HG03103 (cell line): ENCODE data around the gene CEP89.
"Not testable (repeated sequence)": the region's sequence is repeated elsewhere in the genome, so short reads cannot be mapped to it uniquely, and the experiment has no call there.

Source experiments
- ATAC-seq: cut with Tn5 transposase; IDR thresholded peaks from one replicate; pipeline ENCODE4 v1.9.1; 2021; ENCODE audit warnings: low read depth; ENCODE audit not compliant: unreplicated experiment

The CEP89 gene

DNA sequence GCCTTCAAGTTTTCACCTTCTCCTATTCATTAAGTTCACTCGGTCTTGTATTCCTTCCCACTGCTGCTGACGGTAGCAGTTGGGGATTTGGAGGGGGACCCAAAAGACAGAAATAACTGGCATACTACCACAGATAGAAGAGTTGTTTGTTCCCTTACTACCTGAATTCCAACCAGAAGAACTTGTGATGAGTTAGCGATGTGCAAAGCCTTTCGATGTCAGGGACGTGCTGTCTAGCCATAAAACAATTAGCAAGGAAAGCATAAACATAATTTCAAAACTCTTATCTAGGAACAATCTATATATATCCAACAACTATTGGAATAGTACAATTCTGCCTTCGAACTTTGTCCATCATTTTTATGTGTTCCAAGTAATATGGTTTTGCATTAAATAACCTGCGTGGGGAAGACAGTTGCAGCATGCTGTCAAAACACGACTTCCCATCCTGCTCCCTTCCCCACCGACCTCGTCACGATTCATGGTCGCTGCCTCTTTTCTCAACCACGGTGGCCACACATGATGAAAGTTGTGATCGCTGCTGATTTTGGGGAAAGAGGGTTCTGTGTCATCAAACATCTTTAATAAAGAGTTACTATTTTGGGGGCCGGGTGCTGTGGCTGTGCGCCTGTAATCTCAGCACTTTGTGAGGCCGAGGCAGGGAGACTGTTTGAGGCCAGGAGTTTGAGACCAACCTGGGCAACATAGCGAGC is 98.4 kb downstream of the CEP89 start:
- ATAC-seq: no peak

- no peak for ATAC-seq
Observed at GRCh38 chr19:32872391-32872790, 99.4 kb downstream of the CEP89 start.

- ATAC-seq: no peak
Observed at GRCh38 chr19:32870981-32871451, 100.7 kb downstream of the CEP89 start.

- no peak for ATAC-seq
Observed at GRCh38 chr19:32869966-32870573, 101.7 kb downstream of the CEP89 start.

DNA sequence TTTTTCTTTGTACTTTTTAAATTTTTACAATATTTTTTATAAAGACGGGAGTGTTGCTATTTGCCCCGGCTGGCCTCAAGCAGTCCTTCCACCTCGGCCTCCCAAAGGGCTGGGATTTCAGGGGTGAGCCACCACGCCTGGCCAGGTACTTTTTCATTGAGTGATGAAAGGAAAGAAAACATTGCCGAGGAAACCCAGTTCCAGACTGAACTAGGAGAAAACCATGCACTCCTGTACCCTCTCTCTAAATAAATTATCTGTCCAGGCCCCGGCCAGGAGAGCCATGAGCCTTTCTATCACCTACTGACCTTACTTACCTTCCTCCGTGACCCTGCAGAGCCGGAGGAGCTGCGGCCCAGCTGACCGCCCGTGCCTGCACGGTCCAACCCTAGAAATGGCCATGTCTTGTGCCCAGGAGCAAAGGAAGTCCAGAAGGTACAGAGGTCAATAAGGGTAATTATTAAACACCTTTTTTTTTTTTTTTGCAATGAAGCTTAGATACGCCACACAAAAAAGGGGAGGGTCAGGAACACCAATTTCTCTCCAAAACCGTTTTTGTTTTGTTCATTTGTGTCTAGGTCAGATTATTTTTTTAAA is 102.3 kb downstream of the CEP89 start, which contains the start of gene SLC7A9:
Gene SLC7A9 (minus strand): TSS at position 399 of the 597 bp plus-strand sequence. CDS start 1,233 bp downstream, outside the sequence.
- no peak for ATAC-seq

- ATAC-seq: no peak
Observed at GRCh38 chr19:32868206-32868950, 103.4 kb downstream of the CEP89 start.

- not testable (repeated sequence) for ATAC-seq
Observed at GRCh38 chr19:32867436-32867835, 104.3 kb downstream of the CEP89 start.

DNA sequence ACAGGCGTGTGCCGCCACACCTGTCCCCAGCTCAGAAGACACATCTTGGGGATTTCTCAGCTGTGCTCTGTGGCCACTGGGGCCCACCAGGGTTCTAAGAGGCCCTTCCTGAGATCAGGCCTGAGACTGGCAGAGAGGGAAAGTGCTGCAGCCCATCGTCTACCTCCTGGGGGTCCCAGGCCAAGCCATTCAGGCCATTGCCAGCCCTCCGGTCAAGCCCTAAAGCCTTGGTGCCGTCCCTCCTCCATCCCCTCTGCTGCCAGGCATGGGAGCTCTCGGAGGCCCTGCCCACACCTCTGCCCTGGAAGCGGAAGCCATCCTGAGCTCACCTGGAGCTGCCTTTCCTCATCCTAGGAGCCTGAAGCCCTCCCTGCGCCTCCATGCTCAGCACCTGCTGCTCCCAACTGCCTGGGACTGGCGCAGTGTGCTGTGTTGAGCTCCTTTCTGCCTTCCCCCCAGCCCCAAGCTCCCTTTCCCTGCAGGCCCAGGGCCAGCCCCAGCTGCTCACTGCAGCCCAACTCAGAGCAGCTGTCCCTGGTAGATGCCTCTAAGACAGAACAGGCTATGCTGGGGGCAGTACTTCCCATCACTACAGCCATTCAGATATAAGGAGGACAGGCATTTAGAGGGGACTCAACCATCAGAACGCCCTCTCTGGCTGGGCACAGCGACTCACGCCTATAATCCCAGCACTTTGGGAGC is 105.0 kb downstream of the CEP89 start:
- no peak for ATAC-seq

- ATAC-seq: no peak
Observed at GRCh38 chr19:32866061-32866460, 105.7 kb downstream of the CEP89 start.

DNA sequence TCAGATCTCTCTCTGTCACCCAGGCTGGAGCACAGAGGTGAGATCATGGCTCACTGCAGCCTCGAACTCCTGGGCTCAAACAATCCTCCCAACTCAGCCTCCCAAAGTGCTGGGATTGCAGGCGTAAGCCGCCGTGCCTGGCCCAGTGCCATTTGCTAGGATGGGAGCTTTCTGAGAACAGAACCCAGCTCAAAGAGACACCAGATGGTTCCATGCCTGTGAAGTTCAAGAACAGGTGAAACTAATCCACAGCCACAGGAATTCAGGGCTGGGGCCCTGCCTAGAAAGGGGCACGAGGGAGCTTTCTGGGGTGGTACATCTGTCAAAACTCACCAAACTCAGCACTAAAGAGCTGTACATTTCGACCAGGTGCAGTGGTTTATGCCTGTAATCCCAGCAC is 106.4 kb downstream of the CEP89 start:
- no peak for ATAC-seq

GRCh38 chr19:32864318-32865007 is 107.3 kb downstream of the CEP89 start:
- no peak for ATAC-seq

DNA sequence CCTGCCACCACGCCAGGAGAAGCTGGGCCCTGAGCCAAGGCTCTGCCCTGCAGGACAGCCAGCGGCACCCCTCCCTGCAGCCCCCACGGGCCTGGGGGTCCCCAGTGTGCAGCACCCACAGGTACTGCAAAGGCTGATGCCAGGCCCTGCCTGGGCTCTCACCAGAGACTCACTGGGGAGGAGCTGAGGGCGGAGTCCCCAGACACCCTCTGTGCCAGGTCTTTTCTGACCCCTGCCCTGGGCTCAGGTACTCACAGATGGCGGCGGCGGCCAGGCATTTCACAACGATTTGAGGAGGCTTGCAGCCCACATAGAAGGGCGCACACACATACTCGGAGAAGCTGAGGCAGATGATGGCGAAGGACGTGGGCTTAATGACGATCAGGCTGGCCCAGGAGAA is 107.9 kb downstream of the CEP89 start:
- no peak for ATAC-seq

GRCh38 chr19:32863301-32863700 is 108.5 kb downstream of the CEP89 start:
- ATAC-seq: no peak

- ATAC-seq: no peak
Observed at GRCh38 chr19:32862741-32863140, 109.0 kb downstream of the CEP89 start.

- ATAC-seq: no peak
Observed at GRCh38 chr19:32862173-32862572, 109.6 kb downstream of the CEP89 start.

GRCh38 chr19:32861596-32861995 is 110.2 kb downstream of the CEP89 start:
- ATAC-seq: no peak

DNA sequence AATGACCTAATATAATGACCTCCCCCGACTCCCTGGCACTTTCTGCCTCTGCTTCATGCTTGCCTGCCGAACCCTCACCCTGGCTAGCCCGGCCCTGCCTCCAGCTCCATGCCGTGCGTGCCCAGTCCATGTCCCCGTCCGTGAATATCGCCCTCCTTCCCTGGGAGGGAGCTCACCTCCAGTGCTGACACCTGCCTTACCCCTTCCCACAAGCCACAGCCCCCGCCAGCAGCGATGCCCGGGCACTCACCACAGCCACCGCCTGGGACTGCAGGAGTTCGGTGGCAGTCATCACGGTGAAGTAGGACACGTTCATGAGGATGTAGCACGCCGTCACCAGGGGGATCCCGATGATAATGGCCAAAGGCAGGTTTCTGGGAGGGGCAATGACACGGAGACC is 112.2 kb downstream of the CEP89 start:
- ATAC-seq: no peak

- no peak for ATAC-seq
Observed at GRCh38 chr19:32858559-32858958, 113.2 kb downstream of the CEP89 start.

DNA sequence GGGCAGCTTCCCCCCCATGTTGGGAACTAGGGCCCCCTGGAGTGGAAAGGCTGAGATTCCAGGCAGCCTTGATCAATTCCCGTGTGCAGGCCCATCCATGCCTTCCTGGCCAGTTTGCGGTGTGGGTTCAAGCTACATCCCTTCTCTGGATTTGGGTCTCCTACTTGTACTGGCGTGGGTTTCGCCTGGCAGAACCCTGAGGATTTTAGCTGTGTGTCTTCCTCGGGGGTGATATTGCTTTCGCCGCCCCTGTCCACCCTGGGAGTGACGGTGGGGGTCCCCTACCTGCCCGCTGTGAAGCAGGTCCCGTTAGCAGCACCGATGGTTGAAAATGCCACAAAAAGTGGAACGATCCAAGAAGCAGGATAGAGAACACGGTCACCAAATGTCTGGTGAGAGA is 113.6 kb downstream of the CEP89 start:
- no peak for ATAC-seq

GRCh38 chr19:32857584-32857983 is 114.2 kb downstream of the CEP89 start:
- ATAC-seq: no peak
